ENCODE measurements around the gene IRAK4. TPM values are rescaled to one million over a fixed set of nuclear protein-coding genes. Genes with fewer than 3 reads are reported as not detected.

IRAK4 gene
- total RNA-seq, 1 donor from 2014 or later: 23.6 TPM

GRCh38 chr12:43737646-43738045 lies 21.1 kb upstream of the IRAK4 start:
- no peaks in the 10 kb centered on the region for H3K27me3 ChIP-seq
- H3K9me3 ChIP-seq (ENCODE audit: low read depth): no peaks in the 10 kb centered on the region
- no peak overlapping the region for H3K9ac ChIP-seq
- no peaks in the 10 kb centered on the region for H3F3A ChIP-seq (ENCODE audit: low read depth)
- no peaks in the 10 kb centered on the region for H3K4me1 Mint-ChIP-seq
- no peaks in the 10 kb centered on the region for H3K79me2 ChIP-seq (ENCODE audit: low read depth)
- no peak overlapping the region for H3K4me3 ChIP-seq
- H3K27ac ChIP-seq: no peak overlapping the region
- no peaks in the 10 kb centered on the region for H3K36me3 Mint-ChIP-seq
- no peaks in the 10 kb centered on the region for H3K9me3 Mint-ChIP-seq
- no peak overlapping the region for H3K27ac Mint-ChIP-seq
- H3K27me3 Mint-ChIP-seq (ENCODE audit: insufficient read depth, low read depth): no peaks in the 10 kb centered on the region
- H3K4me1 ChIP-seq: no peaks in the 10 kb centered on the region
- H4K20me1 ChIP-seq (ENCODE audit: low read depth): no peaks in the 10 kb centered on the region
- H3K4me3 Mint-ChIP-seq: no peak overlapping the region
- TF ChIP-seq EZH2phosphoT487 (IDR thresholded peaks at IDR 0.05): no peak
- no peak for TF ChIP-seq EZH2 (IDR thresholded peaks at IDR 0.05)
- no peak for TF ChIP-seq CTCF (IDR thresholded peaks at IDR 0.05)
- H3K4me2 ChIP-seq: no peak overlapping the region
- no peak overlapping the region for H2AFZ ChIP-seq (replicated peaks)
- DNase-seq (ENCODE audit: low spot score): no peak
- H3K36me3 ChIP-seq: peaks cover 14% of the 10 kb centered on the region

- TF ChIP-seq EZH2phosphoT487 (IDR thresholded peaks at IDR 0.05) (no peak), EZH2 (IDR thresholded peaks at IDR 0.05) (no peak), CTCF (IDR thresholded peaks at IDR 0.05) (no peak)
- no peaks in the 10 kb centered on the region for H4K20me1 ChIP-seq (ENCODE audit: low read depth)
- Mint-ChIP-seq H3K4me1 (no peaks in the 10 kb centered on the region), H3K27me3 (ENCODE audit: insufficient read depth, low read depth) (no peaks in the 10 kb centered on the region), H3K9me3 (no peaks in the 10 kb centered on the region), H3K27ac (no peak overlapping the region), H3K4me3 (no peak overlapping the region), H3K36me3 (peaks cover 5% of the 10 kb centered on the region)
- H3K4me2 ChIP-seq: no peak overlapping the region
- H2AFZ ChIP-seq (replicated peaks): no peak overlapping the region
- no peaks in the 10 kb centered on the region for H3K79me2 ChIP-seq (ENCODE audit: low read depth)
- H3K9ac ChIP-seq: no peak overlapping the region
- H3K36me3 ChIP-seq: peaks cover 14% of the 10 kb centered on the region
- no peaks in the 10 kb centered on the region for H3F3A ChIP-seq (ENCODE audit: low read depth)
- no peak overlapping the region for H3K4me3 ChIP-seq
- no peak overlapping the region for H3K27ac ChIP-seq
- H3K4me1 ChIP-seq: no peaks in the 10 kb centered on the region
- no peaks in the 10 kb centered on the region for H3K9me3 ChIP-seq (ENCODE audit: low read depth)
- H3K27me3 ChIP-seq: no peaks in the 10 kb centered on the region
- no peak for DNase-seq (ENCODE audit: low spot score)
These were observed 18.1 kb upstream of the IRAK4 start for GRCh38 chr12:43740511-43741100.

GRCh38 chr12:43742106-43742505 lies 16.6 kb upstream of the IRAK4 start:
- no peak for DNase-seq (ENCODE audit: low spot score)
- Histone ChIP-seq H3K9ac (no peak overlapping the region), H3K4me1 (no peaks in the 10 kb centered on the region), H3K27me3 (no peaks in the 10 kb centered on the region), H3K4me3 (no peak overlapping the region), H2AFZ (replicated peaks) (no peak overlapping the region), H3K79me2 (ENCODE audit: low read depth) (no peaks in the 10 kb centered on the region), H4K20me1 (ENCODE audit: low read depth) (no peaks in the 10 kb centered on the region), H3F3A (ENCODE audit: low read depth) (no peaks in the 10 kb centered on the region), H3K27ac (no peak overlapping the region), H3K4me2 (no peak overlapping the region), H3K9me3 (ENCODE audit: low read depth) (no peaks in the 10 kb centered on the region), H3K36me3 (peaks cover 12% of the 10 kb centered on the region)
- peaks cover 5% of the 10 kb centered on the region for H3K36me3 Mint-ChIP-seq
- H3K4me1 Mint-ChIP-seq: no peaks in the 10 kb centered on the region
- H3K27me3 Mint-ChIP-seq (ENCODE audit: insufficient read depth, low read depth): no peaks in the 10 kb centered on the region
- no peak overlapping the region for H3K27ac Mint-ChIP-seq
- no peaks in the 10 kb centered on the region for H3K9me3 Mint-ChIP-seq
- no peak for TF ChIP-seq EZH2phosphoT487 (IDR thresholded peaks at IDR 0.05)
- TF ChIP-seq EZH2 (IDR thresholded peaks at IDR 0.05): no peak
- no peak for TF ChIP-seq CTCF (IDR thresholded peaks at IDR 0.05)
- H3K4me3 Mint-ChIP-seq: no peak overlapping the region

Data from neural progenitor cell (in vitro differentiated cells).